ENCODE measurements around the gene RAMP2. TPM values are rescaled to one million over a fixed set of nuclear protein-coding genes. Genes with fewer than 3 reads are reported as not detected.
A peak's percentile ranks its signal among the peaks of the same experiment; 100 is the strongest.

Gene RAMP2
- total RNA-seq, 1 experiment from 2014 or later, result not detected

- Histone ChIP-seq H3K4me3 (no peak overlapping the region), H3K27ac (no peak overlapping the region), H3K4me1 (peaks cover 5% of the 10 kb centered on the region; the same call in 1 of the 2 replicates), H3K36me3 (no peaks in the 10 kb centered on the region), H3K9me3 (replicated peaks) (no peaks in the 10 kb centered on the region), H3K27me3 (no peaks in the 10 kb centered on the region)
- DNase-seq, result no peak
Observed at GRCh38 chr17:42795465-42795864, 34.4 kb downstream of the RAMP2 start.

GRCh38 chr17:42796066-42796758, 35.2 kb downstream of the RAMP2 start:
- Histone ChIP-seq H3K36me3 (no peaks in the 10 kb centered on the region), H3K9me3 (replicated peaks) (no peaks in the 10 kb centered on the region), H3K4me1 (peaks cover 5% of the 10 kb centered on the region; the same call in 1 of the 2 replicates), H3K27me3 (no peaks in the 10 kb centered on the region), H3K27ac (no peak overlapping the region), H3K4me3 (no peak overlapping the region)
- no peak for DNase-seq

- H3K27me3 ChIP-seq, result no peaks in the 10 kb centered on the region
- H3K36me3 ChIP-seq, result no peaks in the 10 kb centered on the region
- H3K4me1 ChIP-seq, result peaks cover 5% of the 10 kb centered on the region; the same call in 1 of the 2 replicates
- no peaks in the 10 kb centered on the region for H3K9me3 ChIP-seq (replicated peaks)
- H3K4me3 ChIP-seq, result peak overlapping the region; percentile 97
- H3K27ac ChIP-seq, result no peak overlapping the region
- no peak for DNase-seq
Observed at GRCh38 chr17:42797067-42798007, 36.3 kb downstream of the RAMP2 start.

- no peaks in the 10 kb centered on the region for H3K9me3 ChIP-seq (replicated peaks)
- DNase-seq, result no peak
- peak overlapping the region; percentile 97 for H3K4me3 ChIP-seq
- H3K36me3 ChIP-seq, result no peaks in the 10 kb centered on the region
- H3K27ac ChIP-seq, result peak overlapping the region; percentile 57
- peaks cover 7% of the 10 kb centered on the region; the same call in 1 of the 2 replicates for H3K4me1 ChIP-seq
- H3K27me3 ChIP-seq, result no peaks in the 10 kb centered on the region
Observed at GRCh38 chr17:42798011-42798382, 37.0 kb downstream of the RAMP2 start.

- no peaks in the 10 kb centered on the region for H3K27me3 ChIP-seq
- no peaks in the 10 kb centered on the region for H3K36me3 ChIP-seq
- peaks cover 11% of the 10 kb centered on the region; the same call in 1 of the 2 replicates for H3K4me1 ChIP-seq
- H3K9me3 ChIP-seq (replicated peaks), result no peaks in the 10 kb centered on the region
- DNase-seq, result peak; percentile 94 to 95
- H3K27ac ChIP-seq, result peak within 1 kb of the TSS; percentile 57
- H3K4me3 ChIP-seq, result peak within 1 kb of the TSS; percentile 97
Observed at GRCh38 chr17:42798383-42799380, 37.7 kb downstream of the RAMP2 start, which contains the start of the genes CNTD1 and COA3. CNTD1 (plus strand) TSS chr17:42798861; CDS start chr17:42799068, 207 bp downstream. COA3 (minus strand) TSS chr17:42798704; CDS start chr17:42798681, 23 bp downstream.

- no peaks in the 10 kb centered on the region for H3K9me3 ChIP-seq (replicated peaks)
- no peak overlapping the region for H3K27ac ChIP-seq
- H3K4me3 ChIP-seq, result no peak overlapping the region
- H3K36me3 ChIP-seq, result no peaks in the 10 kb centered on the region
- 0 out of 2 replicates have a peak, but pooled peaks cover 6% of the 10 kb centered on the region for H3K4me1 ChIP-seq
- no peak for DNase-seq
- H3K27me3 ChIP-seq, result no peaks in the 10 kb centered on the region
Observed at GRCh38 chr17:42803074-42803883, 42.3 kb downstream of the RAMP2 start.

- H3K4me1 ChIP-seq, result 0 out of 2 replicates have a peak, but pooled peaks cover 6% of the 10 kb centered on the region
- no peaks in the 10 kb centered on the region for H3K36me3 ChIP-seq
- no peak overlapping the region for H3K4me3 ChIP-seq
- no peaks in the 10 kb centered on the region for H3K9me3 ChIP-seq (replicated peaks)
- DNase-seq, result no peak
- H3K27me3 ChIP-seq, result no peaks in the 10 kb centered on the region
- no peak overlapping the region for H3K27ac ChIP-seq
Observed at GRCh38 chr17:42804918-42805367, 43.9 kb downstream of the RAMP2 start.

GRCh38 chr17:42806249-42806648, 45.2 kb downstream of the RAMP2 start:
- Histone ChIP-seq H3K27me3 (no peaks in the 10 kb centered on the region), H3K36me3 (peaks cover 2% of the 10 kb centered on the region; the same call in 1 of the 2 replicates), H3K4me1 (0 out of 2 replicates have a peak, but pooled peaks cover 6% of the 10 kb centered on the region), H3K9me3 (replicated peaks) (no peaks in the 10 kb centered on the region), H3K4me3 (no peak overlapping the region), H3K27ac (no peak overlapping the region)
- no peak for DNase-seq

- Histone ChIP-seq H3K9me3 (replicated peaks) (no peaks in the 10 kb centered on the region), H3K4me3 (no peak overlapping the region), H3K27me3 (no peaks in the 10 kb centered on the region), H3K4me1 (no peaks in the 10 kb centered on the region), H3K36me3 (peaks cover 10% of the 10 kb centered on the region), H3K27ac (no peak overlapping the region)
- no peak for DNase-seq
Observed at GRCh38 chr17:42809250-42809649, 48.2 kb downstream of the RAMP2 start.

Other genes with a start within 250 kb of the RAMP2 start
- gene NAGLU, start 225.0 kb upstream of the RAMP2 start, total RNA-seq (2014; rRNA removed; shearing (Covaris generic)), result 20.6 and 22.2 TPM in 2 replicates
- 0.73 and 0.76 TPM in 2 replicates for gene HSD17B1, start 208.3 kb upstream of the RAMP2 start, total RNA-seq (2014; rRNA removed; shearing (Covaris generic))
- gene COASY, start 199.1 kb upstream of the RAMP2 start, total RNA-seq (2014; rRNA removed; shearing (Covaris generic)), result 33.7 and 36.3 TPM in 2 replicates
- 44.5 and 48.4 TPM in 2 replicates for gene MLX, start 194.1 kb upstream of the RAMP2 start, total RNA-seq (2014; rRNA removed; shearing (Covaris generic))
- gene PSMC3IP, start 183.5 kb upstream of the RAMP2 start, total RNA-seq (2014; rRNA removed; shearing (Covaris generic)), result 23.8 and 29.7 TPM in 2 replicates
- gene RETREG3, start 151.9 kb upstream of the RAMP2 start, total RNA-seq (2014; rRNA removed; shearing (Covaris generic)), result 34.5 and 36.2 TPM in 2 replicates
- 111 and 122 TPM in 2 replicates for gene TUBG1, start 151.5 kb upstream of the RAMP2 start, total RNA-seq (2014; rRNA removed; shearing (Covaris generic))
- gene TUBG2, start 101.9 kb upstream of the RAMP2 start, total RNA-seq (2014; rRNA removed; shearing (Covaris generic)), result 6.2 and 10.4 TPM in 2 replicates
- gene PLEKHH3, start 84.2 kb upstream of the RAMP2 start, total RNA-seq (2014; rRNA removed; shearing (Covaris generic)), result 10.9 and 13.7 TPM in 2 replicates
- 0.99 and 1.0 TPM in 2 replicates for gene CCR10, start 79.4 kb upstream of the RAMP2 start, total RNA-seq (2014; rRNA removed; shearing (Covaris generic))
- gene CNTNAP1, start 78.7 kb upstream of the RAMP2 start, total RNA-seq (2014; rRNA removed; shearing (Covaris generic)), result 4.0 and 5.0 TPM in 2 replicates
- 17.3 and 27.0 TPM in 2 replicates for gene EZH1, start 16.2 kb upstream of the RAMP2 start, total RNA-seq (2014; rRNA removed; shearing (Covaris generic))
- gene VPS25, start 12.2 kb downstream of the RAMP2 start, total RNA-seq (2014; rRNA removed; shearing (Covaris generic)), result 71.0 and 79.3 TPM in 2 replicates
- gene WNK4, start 19.4 kb downstream of the RAMP2 start, total RNA-seq (2014; rRNA removed; shearing (Covaris generic)), result 0.18 and 0.32 TPM in 2 replicates
- 105 and 107 TPM in 2 replicates for gene COA3, start 37.5 kb downstream of the RAMP2 start, total RNA-seq (2014; rRNA removed; shearing (Covaris generic))
- 0.10 TPM in 2 replicates for gene CNTD1, start 37.6 kb downstream of the RAMP2 start, total RNA-seq (2014; rRNA removed; shearing (Covaris generic))
- 62.1 and 62.9 TPM in 2 replicates for gene BECN1, start 63.1 kb downstream of the RAMP2 start, total RNA-seq (2014; rRNA removed; shearing (Covaris generic))
- gene PSME3, start 72.2 kb downstream of the RAMP2 start, total RNA-seq (2014; rRNA removed; shearing (Covaris generic)), result 142 and 145 TPM in 2 replicates
- gene AOC2, start 83.4 kb downstream of the RAMP2 start, total RNA-seq (2014; rRNA removed; shearing (Covaris generic)), result 0.86 and 1.1 TPM in 2 replicates
- gene AOC3, start 90.0 kb downstream of the RAMP2 start, total RNA-seq (2014; rRNA removed; shearing (Covaris generic)), result 0.30 and 0.34 TPM in 2 replicates
- gene G6PC1, start 139.6 kb downstream of the RAMP2 start, total RNA-seq (2014; rRNA removed; shearing (Covaris generic)), result not detected in 2 replicates
- gene AARSD1, start 203.2 kb downstream of the RAMP2 start, total RNA-seq (2014; rRNA removed; shearing (Covaris generic)), result 21.9 and 29.4 TPM in 2 replicates
- 5.5 TPM in 2 replicates for gene PTGES3L, start 218.9 kb downstream of the RAMP2 start, total RNA-seq (2014; rRNA removed; shearing (Covaris generic))
- 10.8 and 11.9 TPM in 2 replicates for gene RUNDC1, start 219.3 kb downstream of the RAMP2 start, total RNA-seq (2014; rRNA removed; shearing (Covaris generic))
- 3,033 and 3,236 TPM in 2 replicates for gene RPL27, start 237.2 kb downstream of the RAMP2 start, total RNA-seq (2014; rRNA removed; shearing (Covaris generic))
- gene IFI35, start 245.6 kb downstream of the RAMP2 start, total RNA-seq (2014; rRNA removed; shearing (Covaris generic)), result 0.33 TPM in 1 of 2 replicates, not detected in the other